ES-I3 (cell line): ENCODE measurements around the gene TOM1L2.
"Not testable (repeated sequence)": the region's sequence is repeated elsewhere in the genome, so short reads cannot be mapped to it uniquely, and the experiment has no call there.

Experiments
- H3K36me3 ChIP-seq: 2 replicates; pipeline ENCODE4 v1.6.1; 2013; ENCODE audit warnings: mild to moderate bottlenecking, low read length, control low read depth, moderate library complexity; ENCODE audit not compliant: insufficient read depth
- H3K4me1 ChIP-seq: 2 replicates; pipeline ENCODE4 v1.6.1; 2013; ENCODE audit warnings: mild to moderate bottlenecking, control low read depth, low read length; ENCODE audit not compliant: insufficient read depth
- H3K9ac ChIP-seq: 2 replicates; pipeline ENCODE4 v1.6.1; 2013; ENCODE audit warnings: low read depth, mild to moderate bottlenecking, low read length, moderate library complexity
- H3K9me3 ChIP-seq: 2 replicates; pipeline ENCODE4 v1.6.1; 2013; ENCODE audit warnings: mild to moderate bottlenecking, low read length, moderate library complexity; ENCODE audit not compliant: control insufficient read depth, insufficient read depth

TOM1L2 gene

GRCh38 chr17:17922070-17922614 is 50.1 kb downstream of the TOM1L2 start:
- Histone ChIP-seq H3K4me1 (peaks cover 35% of the 10 kb centered on the region), H3K9ac (peak overlapping the region; percentile 23), H3K36me3 (no peaks in the 10 kb centered on the region), H3K9me3 (no peaks in the 10 kb centered on the region)

DNA sequence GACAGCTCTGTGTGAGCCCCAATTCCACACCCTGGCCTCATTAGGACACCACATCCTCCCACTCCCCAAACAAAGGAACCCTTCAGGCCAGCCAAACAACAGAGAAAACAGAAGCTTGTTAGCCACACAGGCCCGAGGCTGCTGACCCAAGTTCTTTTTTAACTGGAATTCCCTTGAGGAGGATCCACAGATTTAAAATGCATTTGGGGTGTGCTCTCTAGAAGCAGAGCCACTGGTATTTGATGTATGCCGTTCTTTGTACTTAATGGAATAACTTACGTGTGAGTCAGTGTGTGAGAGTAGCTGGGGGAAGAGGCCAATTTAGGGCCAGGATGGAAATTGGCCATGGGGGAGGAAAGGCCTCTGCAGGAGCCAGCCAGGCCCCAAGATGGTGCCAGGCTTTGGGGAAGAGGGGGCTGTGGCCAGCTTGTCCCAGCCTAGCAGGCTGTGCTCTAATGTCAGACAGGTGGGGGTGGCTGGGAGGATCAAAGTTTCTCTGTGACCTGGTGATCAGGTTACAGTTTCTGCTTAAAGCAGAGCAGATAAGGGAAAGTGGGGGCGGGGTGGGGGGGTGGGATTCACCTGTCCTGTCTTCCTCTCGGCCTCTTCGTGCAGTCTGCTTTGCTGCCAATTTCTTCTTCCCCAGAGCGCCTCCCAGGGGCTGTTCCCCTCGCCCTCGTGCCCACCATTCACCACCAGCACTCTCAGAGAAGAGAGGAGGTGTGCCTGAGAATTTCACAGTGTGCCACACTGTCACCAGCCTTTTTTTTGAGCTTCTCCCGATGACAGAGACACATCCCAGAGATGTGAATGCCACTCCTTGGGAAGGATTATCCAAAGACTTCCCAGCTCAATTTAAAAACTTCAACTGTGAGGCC is 50.8 kb downstream of the TOM1L2 start:
- no peaks in the 10 kb centered on the region for H3K36me3 ChIP-seq
- H3K4me1 ChIP-seq, result peaks cover 35% of the 10 kb centered on the region
- peak overlapping the region; percentile 23 for H3K9ac ChIP-seq
- no peaks in the 10 kb centered on the region for H3K9me3 ChIP-seq

GRCh38 chr17:17919169-17920107 is 52.8 kb downstream of the TOM1L2 start:
- Histone ChIP-seq H3K4me1 (peaks cover 37% of the 10 kb centered on the region), H3K9ac (no peak overlapping the region), H3K36me3 (no peaks in the 10 kb centered on the region), H3K9me3 (no peaks in the 10 kb centered on the region)

DNA sequence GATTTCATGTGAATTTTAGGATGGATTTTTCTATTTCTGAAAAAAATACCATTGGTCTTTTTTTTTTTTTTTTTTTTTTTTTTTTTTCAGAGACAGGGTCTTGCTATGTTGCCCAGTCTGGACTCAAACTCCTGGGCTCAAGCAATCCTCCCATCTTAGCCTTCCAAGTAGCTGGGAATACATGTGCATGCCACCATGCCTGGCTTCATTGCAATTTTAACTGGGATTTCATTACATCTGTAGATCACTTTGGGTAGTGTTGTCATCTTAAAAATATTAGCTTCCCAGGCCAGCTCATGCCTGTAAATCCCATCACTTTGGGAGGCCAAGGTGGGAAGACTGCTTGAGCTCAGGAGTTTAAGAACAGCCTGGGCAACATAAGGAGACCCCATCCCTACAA is 54.8 kb downstream of the TOM1L2 start:
- H3K9me3 ChIP-seq, result no peaks in the 10 kb centered on the region
- peaks cover 42% of the 10 kb centered on the region for H3K4me1 ChIP-seq
- H3K36me3 ChIP-seq, result no peaks in the 10 kb centered on the region
- H3K9ac ChIP-seq, result no peak overlapping the region

DNA sequence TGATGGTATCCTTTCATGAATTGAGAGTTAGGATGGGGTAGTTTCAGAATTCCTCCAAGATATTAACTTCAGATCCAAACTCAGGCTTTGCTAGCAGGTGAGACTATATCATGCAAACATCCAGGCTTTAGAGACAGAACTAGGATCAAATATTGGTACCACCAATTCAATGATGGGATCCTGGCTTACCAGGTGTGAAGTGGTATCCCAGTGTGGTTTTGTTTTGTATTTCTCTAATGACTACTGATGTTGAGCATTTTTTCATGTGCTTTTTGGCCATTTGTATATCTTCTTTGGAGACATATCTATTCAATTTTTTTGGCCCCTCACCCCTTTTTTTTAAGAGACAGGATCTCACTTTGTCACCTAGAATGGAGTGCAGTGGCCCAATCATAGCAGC is 57.0 kb downstream of the TOM1L2 start:
- Histone ChIP-seq H3K36me3 (no peaks in the 10 kb centered on the region), H3K9ac (no peak overlapping the region), H3K9me3 (no peaks in the 10 kb centered on the region), H3K4me1 (peaks cover 31% of the 10 kb centered on the region)

DNA sequence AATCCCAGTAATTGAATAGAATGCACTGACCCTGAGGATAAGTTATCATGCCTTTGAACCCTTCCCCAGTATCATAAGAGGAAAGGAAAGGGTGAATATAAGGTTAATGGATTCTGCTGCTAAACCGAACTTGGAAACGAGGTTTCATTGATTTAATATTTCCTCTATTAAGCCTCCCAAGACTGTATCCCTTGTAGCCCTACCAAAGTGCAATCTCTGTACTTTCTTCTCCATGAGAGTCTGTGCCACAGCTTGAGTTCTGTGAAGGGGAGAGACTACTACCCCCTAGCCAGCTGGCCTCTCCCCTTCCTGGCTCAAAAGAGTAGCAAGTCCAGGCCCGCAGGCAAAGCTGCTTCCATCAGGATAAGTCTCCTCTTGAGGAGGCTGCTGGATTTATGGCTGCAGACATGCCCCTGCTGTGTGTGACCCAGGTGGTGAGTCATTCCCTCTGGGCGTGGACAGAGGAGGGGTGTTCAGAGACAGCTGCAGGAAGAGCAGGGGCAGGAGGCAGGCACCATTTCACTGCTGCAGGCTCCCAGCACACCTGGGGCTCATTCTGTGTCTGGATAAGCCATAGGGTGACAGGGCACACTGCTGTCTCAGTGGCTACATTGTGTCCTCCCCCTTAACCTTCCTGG is 58.4 kb downstream of the TOM1L2 start:
- H3K9me3 ChIP-seq, result no peaks in the 10 kb centered on the region
- H3K36me3 ChIP-seq, result no peaks in the 10 kb centered on the region
- peaks cover 19% of the 10 kb centered on the region for H3K4me1 ChIP-seq
- no peak overlapping the region for H3K9ac ChIP-seq

- H3K9ac ChIP-seq, H3K9me3 ChIP-seq, H3K36me3 ChIP-seq: not testable (repeated sequence)
- H3K4me1 ChIP-seq, result peaks cover 22% of the 10 kb centered on the region
These were observed 59.9 kb downstream of the TOM1L2 start for GRCh38 chr17:17912336-17912735.

DNA sequence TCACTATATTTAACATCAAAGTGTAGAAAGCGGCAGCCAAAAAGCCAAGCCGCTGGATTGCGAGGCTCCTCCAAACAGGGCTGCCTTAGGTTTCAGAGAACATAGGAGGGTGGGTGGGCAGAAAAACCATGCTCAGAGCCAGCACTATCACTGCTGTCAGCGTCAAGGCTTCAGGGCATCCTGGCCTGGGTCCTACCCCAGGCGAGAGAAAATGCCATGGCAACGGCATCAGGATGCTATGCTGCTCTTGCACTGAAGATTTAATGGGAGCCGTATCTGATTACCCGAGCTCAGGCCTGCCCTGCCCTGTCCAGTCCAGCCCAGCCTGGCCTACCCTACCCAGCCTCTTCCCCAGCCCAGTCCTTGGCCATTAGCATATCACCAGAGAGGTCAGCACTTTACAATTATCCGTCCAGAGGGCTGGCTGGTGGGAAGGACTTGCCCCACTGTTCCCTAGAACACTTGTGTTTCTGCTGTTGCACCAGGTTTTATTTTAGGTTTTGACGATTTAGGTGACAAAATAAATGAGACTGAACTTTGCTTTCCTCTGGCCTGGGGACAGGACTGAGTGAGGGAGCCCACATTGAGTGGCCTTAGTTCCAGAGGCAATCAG is 61.1 kb downstream of the TOM1L2 start:
- Histone ChIP-seq H3K36me3 (no peaks in the 10 kb centered on the region), H3K4me1 (peaks cover 29% of the 10 kb centered on the region), H3K9ac (no peak overlapping the region), H3K9me3 (no peaks in the 10 kb centered on the region)

- Histone ChIP-seq H3K9ac (no peak overlapping the region), H3K4me1 (peaks cover 28% of the 10 kb centered on the region), H3K9me3 (no peaks in the 10 kb centered on the region), H3K36me3 (no peaks in the 10 kb centered on the region)
These were observed 62.1 kb downstream of the TOM1L2 start for GRCh38 chr17:17910060-17910459.

GRCh38 chr17:17909078-17909477 is 63.1 kb downstream of the TOM1L2 start:
- H3K9ac ChIP-seq, result no peak overlapping the region
- H3K4me1 ChIP-seq, result peaks cover 18% of the 10 kb centered on the region
- H3K9me3 ChIP-seq, result no peaks in the 10 kb centered on the region
- no peaks in the 10 kb centered on the region for H3K36me3 ChIP-seq

GRCh38 chr17:17907469-17907868 is 64.7 kb downstream of the TOM1L2 start:
- peaks cover 16% of the 10 kb centered on the region for H3K4me1 ChIP-seq
- no peaks in the 10 kb centered on the region for H3K9me3 ChIP-seq
- no peak overlapping the region for H3K9ac ChIP-seq
- H3K36me3 ChIP-seq, result no peaks in the 10 kb centered on the region

DNA sequence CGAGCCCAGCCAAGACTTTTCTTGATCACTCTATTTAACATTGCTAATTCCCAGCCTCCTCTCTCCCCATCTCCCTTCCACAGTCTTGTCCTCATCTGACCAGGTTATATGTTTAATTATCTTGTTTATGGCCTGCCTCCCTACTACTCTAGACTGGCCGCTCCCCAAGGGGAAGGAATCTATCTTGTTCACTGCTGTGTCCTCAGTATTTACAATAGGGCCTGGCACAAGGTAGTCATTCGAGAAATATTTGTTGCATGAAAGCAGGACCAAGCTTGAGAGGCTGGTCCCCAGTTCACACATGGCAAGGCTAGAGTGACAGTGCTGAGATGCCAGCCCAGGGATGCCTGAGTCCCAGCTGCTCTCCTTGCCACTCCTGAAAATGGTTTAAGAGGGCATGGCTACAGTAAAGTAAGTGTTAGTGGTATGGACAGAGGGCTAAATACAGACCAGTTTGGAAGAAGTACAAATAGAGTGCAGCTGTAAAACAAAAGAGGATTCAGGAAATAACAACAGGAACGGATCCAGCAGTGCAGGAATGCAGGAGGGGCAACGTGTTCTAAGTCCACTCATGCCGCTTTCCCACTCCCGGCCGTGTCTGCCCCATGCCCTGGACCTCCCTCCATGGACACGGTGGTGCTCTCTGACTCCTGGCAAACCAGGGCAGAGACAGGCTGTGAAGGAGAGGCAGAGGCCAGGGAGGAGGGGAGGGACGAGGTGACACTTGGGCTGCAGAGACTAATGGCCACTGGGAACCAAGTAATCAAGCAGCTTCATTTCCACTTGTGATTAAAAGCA is 65.6 kb downstream of the TOM1L2 start:
- no peaks in the 10 kb centered on the region for H3K9me3 ChIP-seq

DNA sequence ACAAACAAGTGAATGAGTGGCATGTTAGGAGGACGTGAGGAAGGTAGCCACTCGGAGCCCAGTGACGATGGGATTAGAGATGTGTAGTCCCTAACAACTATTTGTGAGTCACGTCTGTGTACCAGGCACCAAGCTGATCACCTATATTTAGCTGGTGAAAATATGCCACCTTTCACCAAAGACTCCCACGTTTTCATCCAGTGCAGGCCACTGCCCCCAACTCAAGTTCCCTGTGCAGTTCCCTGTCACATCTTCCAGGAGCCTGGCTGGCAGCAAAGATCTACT is 67.2 kb downstream of the TOM1L2 start:
- H3K9me3 ChIP-seq, result no peaks in the 10 kb centered on the region
- H3K9ac ChIP-seq, result no peak overlapping the region
- H3K36me3 ChIP-seq, result no peaks in the 10 kb centered on the region
- peaks cover 17% of the 10 kb centered on the region for H3K4me1 ChIP-seq

More for the DNA sequence above, 65.6 kb downstream of the TOM1L2 start:
- H3K4me1 ChIP-seq, result peaks cover 17% of the 10 kb centered on the region
- H3K36me3 ChIP-seq, result no peaks in the 10 kb centered on the region
- no peak overlapping the region for H3K9ac ChIP-seq
